Measurements from ENCODE around the gene SHROOM3.

DNA sequence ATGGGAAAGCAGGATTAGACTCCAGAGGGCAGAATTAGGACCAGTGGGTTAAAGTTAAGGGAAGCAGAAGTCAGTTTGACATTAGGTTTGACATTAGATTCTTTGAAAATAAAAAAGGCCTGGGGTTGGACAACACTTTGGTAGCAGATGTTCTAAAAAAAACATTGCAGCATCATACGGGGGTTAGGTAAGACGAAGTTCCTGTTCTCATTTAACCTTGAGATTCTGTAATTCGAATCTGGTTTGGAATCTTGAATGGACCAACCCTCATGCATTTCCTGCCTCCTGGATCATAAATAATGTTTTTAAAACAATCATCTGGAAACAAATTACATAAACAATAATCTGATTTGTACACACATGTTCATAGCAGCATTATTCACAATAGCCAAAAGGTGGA is 181.0 kb downstream of the SHROOM3 start:
- TF ChIP-seq, protein P1, sequence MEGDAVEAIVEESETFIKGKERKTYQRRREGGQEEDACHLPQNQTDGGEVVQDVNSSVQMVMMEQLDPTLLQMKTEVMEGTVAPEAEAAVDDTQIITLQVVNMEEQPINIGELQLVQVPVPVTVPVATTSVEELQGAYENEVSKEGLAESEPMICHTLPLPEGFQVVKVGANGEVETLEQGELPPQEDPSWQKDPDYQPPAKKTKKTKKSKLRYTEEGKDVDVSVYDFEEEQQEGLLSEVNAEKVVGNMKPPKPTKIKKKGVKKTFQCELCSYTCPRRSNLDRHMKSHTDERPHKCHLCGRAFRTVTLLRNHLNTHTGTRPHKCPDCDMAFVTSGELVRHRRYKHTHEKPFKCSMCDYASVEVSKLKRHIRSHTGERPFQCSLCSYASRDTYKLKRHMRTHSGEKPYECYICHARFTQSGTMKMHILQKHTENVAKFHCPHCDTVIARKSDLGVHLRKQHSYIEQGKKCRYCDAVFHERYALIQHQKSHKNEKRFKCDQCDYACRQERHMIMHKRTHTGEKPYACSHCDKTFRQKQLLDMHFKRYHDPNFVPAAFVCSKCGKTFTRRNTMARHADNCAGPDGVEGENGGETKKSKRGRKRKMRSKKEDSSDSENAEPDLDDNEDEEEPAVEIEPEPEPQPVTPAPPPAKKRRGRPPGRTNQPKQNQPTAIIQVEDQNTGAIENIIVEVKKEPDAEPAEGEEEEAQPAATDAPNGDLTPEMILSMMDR (IDR thresholded peaks at IDR 0.05), result no peak
- TF ChIP-seq POLR2A (IDR thresholded peaks at IDR 0.05) (no peak), POLR2AphosphoS5 (IDR thresholded peaks at IDR 0.05; ENCODE audit: insufficient read depth in 1 of 2, low read depth in 1 of 2) (no peak)
